Stimulated activated CD4-positive, alpha-beta T cell treated with anti-CD3 and anti-CD28 coated beads, Interleukin-1b, Interleukin-23, amount 100 ng/mL, for 4 hours (primary cell): ENCODE results near the gene GLRA3.
"Not testable (repeated sequence)": the region's sequence is repeated elsewhere in the genome, so short reads cannot be mapped to it uniquely, and the experiment has no call there.

Experiments used
- DNase-seq, 2 donors: peaks; one replicate each; pipeline ENCODE4 v3.0.0-alpha.2; 2020; ENCODE audit warnings: low read depth in 2 of 2

Gene GLRA3

DNA sequence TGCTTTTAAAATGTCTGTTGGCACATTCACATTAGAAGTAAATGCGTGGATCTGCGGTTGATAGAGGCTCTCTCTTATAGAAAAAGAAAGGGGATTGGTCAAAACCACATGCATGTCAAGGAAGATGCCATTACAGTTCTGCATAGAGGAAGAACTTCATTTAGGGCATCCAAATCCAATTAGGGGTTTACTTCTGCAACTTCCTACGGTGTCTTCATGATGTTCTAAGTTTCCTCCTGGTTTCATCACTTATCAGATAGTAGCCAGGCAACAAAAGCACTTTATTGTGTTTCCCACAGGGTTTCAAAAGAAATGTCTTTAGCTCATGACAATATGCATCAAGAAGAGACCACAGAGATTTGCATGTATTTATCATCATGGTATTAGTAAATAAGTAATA, 170.8 kb downstream of the GLRA3 start:
- DNase-seq, result no peak

DNA sequence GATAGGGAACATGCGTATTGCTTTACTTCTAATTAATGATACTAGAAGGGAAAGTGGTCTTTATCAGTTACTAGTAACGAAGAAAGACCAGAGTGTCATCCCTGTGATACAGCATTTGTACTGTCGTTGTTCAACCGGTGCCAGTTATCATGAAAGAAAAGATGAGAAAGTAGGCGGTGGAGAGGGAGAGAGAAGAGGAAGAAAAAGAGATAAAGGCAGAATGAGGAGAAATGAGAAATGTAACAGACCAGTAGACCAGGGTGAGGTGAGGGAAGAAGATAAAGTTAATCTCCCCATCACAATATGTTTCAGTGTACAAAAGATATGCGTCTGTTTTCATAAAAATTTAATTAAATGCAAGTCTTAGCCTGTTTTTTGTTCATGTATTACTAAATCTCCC, 171.6 kb downstream of the GLRA3 start:
- DNase-seq, result no peak

DNA sequence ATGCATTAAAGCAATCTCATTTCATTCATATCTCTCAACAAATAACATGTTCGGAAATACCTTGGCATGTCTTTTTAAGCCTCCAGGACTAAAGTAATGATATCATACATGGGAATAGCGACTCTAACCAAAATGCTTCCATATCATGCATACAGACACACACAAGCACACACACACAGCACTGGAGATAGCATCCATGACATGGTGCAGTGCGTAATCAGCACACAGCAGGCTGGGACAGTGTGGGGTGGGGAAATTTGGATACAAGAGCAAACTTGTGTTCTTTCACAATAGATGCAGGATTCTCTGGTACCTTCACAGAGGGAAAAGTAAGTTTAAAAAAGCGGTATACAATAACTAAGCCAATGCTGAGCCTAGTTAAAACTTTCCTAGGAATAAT, 174.4 kb downstream of the GLRA3 start:
- DNase-seq, result no peak

DNA sequence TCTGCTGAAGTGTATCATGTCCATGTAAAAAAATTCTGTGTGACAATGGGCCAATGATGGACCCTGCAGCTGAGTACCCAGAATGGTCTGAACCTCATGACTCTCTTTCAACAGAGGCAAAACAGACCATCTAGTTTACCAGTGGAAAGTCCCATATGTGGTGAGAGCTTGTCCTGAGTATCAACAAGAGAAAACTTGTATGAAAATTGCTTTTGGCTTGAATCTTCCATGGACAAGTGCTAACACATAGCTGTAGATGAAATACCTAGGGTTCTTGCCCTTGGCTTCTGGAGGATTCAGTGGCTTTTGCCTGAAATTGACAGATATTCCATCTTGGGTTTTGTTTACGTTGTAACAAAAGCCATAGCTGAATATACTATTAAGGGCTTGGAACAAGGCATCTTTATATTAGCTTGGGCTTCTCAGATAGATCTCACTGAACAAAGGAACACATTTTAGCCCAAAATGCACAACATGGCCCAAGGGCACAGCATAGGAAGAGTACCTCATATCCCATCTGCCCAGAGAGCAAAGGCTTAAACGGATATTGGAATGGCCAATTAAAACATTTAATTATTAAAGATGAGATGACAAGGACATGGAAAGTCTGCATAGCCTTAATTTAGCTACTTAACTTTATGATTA, 178.2 kb downstream of the GLRA3 start:
- no peak for DNase-seq

DNA sequence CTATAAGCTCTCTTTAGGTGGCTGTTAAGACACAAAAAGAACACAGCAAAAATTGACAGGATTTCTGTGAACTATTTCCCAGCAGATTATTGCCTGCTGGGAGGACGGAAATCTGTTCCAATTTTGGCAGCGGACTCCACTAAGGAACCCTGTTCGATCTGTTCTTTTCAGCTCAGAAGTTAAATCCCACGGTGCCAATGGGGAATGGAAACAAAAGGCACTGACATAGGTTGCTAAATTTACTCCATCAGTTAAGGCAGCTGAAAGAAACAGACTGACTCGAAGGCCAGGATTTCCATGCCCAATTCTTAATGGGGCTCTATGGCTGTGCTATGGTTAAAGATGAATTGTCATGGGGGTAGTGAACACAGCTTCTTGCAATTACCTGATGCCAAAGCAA, 180.2 kb downstream of the GLRA3 start:
- DNase-seq, result no peak

DNA sequence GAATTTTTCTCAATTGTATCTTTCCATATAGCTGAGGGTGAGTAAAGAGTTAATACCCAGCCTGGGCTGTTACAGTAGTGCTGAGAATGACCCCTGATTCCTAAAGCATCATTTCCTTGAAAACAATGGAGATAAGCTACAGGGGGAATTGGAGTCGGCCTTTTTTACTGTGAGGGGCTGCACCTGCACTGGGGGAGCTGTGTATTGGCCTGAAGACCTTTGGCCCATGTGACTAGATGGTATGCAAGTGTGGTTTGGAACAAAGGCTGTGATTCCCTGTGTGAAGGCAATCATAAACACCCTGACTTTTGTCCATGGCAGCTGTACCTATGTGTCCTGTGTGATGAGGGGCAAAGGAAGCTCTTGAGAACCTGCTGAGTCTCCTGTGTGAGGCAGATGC, 182.7 kb downstream of the GLRA3 start:
- DNase-seq, result no peak

DNA sequence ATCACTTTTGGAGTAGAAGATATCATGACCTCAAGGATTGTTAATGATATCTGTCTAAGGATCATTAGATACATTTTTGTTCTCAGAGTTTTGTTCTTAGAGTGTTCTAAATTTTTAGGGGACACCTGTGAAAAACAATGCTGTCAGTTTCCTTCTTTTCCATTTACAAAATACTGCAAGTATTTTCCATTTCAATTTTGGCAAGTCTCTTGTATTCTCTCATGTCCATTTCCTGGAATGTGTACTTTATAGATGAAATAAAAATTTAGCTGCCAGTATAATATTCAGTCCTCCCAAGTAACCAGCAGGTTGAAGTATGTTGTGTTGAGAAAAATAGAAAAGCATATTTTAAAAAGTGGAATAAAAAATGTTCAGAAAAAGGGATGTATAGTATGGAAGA, 188.9 kb downstream of the GLRA3 start:
- DNase-seq, result no peak

DNA sequence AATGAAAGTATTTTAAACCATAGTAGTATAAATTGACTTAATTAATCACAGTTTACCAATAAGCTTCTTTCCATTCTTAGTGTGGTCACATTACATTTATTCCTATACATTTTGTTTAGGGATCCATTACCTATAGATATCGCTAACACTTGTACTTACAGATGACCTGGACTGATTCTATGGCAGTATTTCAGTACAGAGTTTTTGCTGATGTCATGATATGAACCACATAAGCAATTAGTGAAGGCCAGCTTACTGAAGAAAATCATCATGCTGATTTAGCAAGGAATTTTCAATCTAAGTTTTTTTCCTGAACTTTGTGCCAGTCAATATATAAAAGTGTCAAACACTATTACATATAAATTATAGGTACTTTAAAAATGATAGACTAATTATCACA, 193.3 kb downstream of the GLRA3 start:
- DNase-seq, result no peak

DNA sequence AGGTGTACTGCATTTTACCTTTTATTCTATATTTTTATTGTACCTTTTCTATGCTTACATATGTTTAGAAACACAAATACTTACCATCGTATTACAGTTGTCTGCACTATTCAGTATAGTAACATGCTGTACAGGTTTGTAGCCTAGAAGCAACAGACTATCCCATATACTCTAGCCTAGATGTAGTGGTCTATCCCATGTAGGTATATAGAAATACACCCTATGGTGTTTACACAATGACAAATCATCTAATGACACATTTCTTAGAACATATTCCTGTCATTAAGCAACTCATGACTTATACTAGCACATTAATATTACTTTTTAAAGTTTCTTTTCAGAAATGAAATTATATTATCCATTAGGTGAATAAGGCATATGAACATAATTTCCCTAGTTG, 195.6 kb downstream of the GLRA3 start:
- no peak for DNase-seq

DNA sequence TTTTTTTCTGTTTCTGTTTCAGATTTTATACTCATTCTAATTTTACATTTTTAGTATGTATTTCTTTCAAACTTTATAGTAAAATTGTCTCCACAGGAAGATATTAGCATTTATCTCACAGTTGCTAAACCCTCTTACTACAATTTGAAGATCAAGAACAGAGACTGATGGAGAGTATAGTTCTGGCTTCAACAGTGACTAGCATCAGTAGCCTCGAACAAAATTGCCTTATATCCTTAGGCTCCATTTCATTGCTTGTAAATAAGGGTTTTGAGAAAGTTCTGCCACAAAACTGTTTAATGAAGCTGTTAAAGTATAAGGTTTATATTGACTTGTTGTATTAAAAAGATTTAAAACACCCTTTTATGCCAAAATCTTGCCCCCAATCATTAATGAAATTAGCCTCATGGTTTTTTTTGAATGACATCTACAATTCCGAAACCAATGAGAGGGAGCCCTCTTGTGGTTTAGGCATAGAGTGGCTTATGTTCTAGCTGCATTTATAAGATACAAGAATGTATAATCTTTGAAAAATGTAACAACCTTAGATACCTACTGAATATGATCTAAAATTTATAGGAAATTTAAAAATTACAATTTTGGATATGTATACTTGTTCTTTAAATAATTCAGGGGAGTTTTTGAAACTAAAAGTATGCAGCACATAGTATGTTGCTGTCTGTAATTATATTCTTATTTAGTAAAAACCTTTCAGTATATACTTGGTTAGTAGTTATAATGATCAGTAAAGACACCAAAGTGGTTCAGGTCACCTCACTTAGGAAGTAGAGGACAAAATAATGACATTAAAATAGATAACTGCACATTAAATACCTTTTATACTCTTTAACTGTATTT, 196.9 kb downstream of the GLRA3 start:
- no peak for DNase-seq

DNA sequence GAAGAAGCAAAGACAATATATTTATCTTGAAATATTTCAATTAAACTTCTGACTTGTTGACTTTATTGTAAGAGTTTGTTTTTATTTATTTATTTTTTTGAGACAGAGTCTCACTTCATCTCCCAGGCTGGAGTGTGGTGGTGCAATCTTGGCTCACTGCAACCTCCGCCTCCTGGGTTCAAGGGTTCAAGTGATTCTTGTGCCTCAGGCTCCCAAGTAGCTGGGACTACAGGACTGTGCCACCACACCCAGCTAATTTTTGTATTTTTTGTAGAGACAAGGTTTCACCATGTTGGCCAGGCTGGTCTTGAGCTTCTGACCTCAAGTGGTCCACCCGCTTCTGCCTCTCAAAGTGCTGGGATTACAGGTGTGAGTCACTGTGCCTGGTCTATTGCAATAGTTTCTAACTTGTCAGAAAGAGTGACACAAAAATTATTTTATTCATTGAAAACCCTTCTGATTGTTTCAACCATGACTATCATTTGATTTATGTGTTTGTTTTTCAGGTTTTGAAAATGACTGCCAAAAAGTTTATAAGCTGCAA, 199.1 kb downstream of the GLRA3 start:
- not testable (repeated sequence) for DNase-seq

DNA sequence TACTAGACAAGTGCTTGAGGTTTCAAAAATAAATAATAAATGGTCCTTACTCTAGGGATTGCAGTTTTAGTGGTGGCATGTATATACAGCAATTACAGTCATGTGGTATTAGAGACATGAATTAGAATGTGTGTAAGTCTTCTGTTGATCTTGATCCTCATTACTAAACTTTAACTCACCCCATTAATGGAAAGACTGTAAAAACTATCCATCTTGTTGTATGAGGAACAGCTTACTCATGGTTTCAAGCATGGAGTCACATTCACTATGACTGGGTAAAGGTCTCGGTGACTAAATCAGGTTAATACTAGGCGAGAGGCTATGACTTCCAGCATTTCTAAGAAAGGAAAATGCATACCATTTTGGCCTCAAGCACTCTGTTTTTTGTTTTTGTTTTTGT, 199.8 kb downstream of the GLRA3 start:
- DNase-seq, result no peak

DNA sequence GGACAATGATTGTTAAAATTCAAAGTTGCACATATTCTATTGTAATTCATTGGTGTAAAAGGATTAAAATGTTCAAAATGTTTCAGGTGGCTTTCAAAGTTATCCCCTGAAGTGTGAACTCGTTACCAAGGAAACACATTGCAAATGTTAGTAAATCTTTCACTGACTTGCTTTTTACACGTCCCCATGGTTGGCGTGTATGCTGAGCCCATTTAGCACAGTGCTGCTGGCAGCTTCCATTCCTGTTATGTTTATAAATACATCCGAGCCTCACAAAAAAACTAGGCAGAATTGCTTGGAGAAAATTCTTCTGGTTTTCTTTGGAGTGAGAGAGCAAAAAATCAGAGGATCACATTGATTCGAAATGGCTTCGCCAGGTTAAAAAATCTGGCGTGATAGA, 200.9 kb downstream of the GLRA3 start:
- no peak for DNase-seq

DNA sequence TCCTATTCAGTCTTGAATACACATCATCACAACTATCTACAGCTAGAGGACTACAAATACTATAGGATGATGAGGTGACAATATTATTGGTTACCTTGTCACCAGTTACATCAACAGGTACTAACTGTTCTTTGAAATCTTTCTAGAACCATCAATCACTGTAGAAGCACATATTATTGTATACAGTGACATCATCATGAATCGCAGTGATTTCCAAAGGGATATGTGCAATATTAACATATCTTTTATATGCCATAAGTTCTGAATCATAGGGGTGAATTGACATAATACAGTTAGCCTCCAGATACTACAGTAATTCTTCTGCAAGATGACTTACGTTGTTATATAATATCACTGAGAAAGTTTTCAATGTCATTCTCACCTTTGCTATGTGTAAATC, 201.6 kb downstream of the GLRA3 start:
- no peak for DNase-seq

DNA sequence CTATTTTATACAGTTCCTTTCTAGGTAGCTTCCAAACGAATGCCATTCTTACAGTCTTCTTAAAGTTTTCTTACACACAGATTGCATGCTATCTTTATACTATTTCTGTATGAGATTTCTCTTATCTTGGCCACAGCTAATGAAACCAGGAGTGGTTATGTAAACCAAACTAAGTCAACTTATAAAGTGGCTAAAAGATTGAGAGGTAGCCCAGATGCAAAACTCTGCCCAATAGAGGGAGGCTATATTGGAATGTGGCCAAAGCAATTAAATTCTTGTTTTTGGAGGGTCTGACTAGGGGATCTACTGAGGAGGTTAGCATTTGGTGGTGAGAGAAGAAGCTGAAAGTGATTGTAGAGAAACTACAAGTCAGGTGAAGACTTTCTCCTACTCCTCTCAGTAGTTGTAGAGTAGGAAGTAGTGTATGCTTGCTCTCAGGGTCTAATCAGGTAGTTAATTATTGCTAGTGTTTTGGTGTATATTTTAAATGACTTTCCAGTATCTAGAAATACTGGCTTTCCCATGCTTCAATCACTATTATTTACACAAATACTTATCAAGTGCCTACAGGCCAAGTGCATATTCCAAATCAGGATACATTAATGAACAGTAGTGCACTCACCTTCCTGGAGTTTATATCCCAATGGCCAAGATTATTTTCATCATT, 202.6 kb downstream of the GLRA3 start:
- no peak for DNase-seq

DNA sequence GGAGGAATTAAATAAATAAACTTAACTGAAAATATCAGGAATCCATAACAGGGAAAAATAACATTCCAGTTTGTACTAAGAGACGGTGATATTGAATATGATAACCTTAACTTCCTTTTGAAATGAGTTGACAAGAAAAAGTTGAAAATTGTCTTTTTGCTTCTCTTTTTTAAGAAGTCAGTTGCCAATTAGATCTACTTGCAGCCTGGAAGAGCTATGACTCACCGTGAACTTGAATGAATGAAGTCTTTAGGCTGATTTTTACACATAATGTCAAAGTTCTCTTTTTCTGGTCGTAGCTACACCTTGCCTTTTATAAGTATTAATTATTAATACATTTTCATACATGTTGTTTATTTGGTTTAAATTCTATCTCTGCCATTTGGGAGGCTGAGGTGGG, 212.4 kb downstream of the GLRA3 start:
- no peak for DNase-seq

DNA sequence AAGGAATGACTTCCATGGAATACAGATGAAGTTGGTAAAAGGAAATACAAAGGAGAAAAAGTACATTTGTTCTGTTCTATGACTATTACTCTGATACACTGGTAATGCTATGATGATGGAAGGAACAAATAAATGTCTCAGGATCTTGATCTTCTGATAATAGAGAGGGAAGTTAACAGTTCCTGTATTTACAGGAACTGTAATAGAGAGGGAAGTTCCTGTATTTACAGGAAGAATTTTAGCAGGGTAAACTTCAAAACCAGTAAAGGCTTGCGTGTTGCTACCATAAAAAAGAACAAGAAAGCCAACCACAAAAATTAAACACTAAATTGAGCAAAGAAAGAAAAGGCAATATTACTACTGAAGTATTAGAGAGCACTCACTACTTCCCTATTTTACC, 215.1 kb downstream of the GLRA3 start:
- DNase-seq, result no peak

DNA sequence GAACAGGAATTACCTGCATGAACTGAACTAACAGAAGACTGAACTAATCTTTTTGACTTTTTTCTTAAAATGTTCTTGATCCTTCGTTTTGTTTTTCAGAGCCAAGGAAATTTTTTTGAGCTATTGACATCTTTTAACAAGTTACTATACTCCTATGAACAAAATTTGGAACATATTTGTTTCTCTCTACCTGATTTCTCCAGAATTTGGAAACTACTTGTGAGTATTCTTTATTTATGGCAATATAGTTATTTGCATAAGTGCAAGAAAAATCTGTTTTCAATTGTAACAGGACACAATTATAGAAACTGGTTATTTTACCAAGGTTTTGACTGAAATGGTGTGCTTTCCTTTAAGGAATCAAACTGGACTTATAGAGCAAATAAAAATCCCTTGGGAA, 217.3 kb downstream of the GLRA3 start:
- no peak for DNase-seq

DNA sequence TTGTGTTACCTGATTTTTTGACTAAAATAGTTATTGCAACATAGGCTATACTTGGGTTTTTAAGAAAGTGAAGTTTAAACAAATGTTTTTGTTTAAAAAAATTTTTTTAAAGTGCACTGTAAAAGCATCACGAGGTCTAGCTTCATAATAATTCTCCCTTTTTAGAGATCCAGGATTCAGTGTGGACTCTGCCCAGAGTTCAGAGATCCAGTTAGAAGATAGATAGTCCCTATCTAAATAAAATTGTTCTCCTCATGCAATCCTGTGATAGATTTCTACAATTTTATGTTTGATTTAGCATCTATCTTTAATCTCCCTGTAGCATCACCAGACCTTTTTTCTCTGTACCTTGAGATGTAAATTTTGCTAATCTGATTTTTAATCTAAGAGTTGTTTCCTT, 221.3 kb downstream of the GLRA3 start:
- DNase-seq, result no peak

DNA sequence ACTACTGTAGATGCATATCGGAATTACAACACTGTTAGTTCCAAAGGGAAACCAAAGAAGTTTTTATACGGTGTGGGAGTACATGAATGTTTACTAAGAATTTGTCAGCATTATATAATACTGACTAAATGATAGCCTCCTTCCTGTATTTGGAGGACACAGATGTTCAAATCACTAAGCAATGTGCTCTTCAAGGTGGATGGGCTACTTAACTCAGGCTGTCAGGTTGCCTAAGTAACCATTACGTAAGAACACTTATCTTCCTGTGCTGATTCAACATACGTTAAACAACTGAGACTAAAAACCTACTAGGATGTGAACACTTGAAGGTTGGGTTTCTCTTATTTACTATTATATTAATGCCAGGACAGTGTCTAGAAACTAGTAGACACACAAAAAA, 224.8 kb downstream of the GLRA3 start:
- DNase-seq, result no peak

DNA sequence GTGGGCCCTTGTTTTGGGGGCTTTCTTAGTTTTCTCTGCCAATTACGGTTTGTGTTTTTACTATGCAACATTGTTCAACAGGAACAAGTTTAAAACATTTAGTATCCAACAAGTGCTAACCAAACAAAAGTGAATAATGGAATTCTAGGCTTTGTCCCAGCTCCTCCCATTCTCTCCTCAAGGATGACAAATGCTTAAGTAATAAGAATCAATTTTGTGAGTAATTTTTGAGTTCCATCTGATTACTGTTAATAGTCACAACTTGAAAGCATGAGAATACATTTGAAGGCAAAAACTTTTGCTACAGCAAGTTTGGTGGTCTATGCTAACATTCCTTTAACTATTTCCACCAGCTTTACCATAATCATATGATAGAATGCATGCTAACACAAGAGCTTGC, 228.7 kb downstream of the GLRA3 start:
- DNase-seq, result no peak

DNA sequence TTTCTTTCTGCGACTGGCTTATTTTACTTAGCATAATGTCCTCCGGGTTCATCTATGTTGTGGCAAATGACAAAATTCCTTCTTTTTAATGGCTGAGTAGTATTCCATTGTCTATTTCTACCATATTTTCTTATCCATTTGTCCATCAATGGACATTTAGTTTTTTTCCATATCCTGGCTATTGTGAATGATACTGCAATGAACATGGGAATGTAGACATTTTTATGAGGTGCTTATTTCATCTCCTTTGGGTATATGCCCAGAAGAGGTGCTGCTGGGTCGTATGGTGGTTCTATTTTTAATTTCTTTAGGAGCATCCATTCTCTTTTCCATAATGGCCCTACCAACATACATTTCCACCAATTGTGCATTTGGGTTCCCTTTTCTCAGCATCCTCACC, 230.2 kb downstream of the GLRA3 start:
- DNase-seq, result no peak

DNA sequence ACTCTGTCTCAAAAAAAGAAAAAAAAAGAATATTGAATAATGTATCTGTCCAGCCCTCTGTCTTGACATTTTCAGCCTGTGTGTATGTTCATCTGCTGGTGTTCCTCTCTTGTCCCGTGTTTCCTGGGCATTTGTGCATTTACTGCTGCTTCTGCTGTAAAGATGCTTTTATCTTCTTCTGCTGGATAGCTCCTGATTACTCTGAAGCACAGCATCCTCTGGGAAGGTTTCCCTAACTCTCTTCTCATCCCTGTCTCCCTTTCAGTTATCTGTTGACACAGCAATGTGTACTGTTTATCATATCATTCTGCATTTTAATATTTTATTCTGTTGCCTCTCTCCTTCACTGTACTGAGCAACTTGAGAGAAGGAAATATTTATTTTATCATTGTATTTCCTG, 232.5 kb downstream of the GLRA3 start:
- DNase-seq, result no peak
